DOHH2 (cell line): ENCODE measurements around the gene NPR3.

Source experiments
- EZH2phosphoT487 ChIP-seq: fragments of 200-600 bp; sonication (generic); IDR thresholded peaks from 2 replicates; pipeline ENCODE4 v1.6.1; 2017; ENCODE audit warnings: borderline replicate concordance, mild to moderate bottlenecking, antibody characterized with exemption, low read length, moderate library complexity, mixed read lengths
- TF ChIP-seq, protein P1 (sequence below): fragments of 200-600 bp; sonication (generic); IDR thresholded peaks from one replicate; pipeline ENCODE4 v1.5.1; 2014; ENCODE audit warnings: antibody characterized with exemption, mild to moderate bottlenecking, low read depth, low read length; ENCODE audit not compliant: poor library complexity, severe bottlenecking

DNA sequence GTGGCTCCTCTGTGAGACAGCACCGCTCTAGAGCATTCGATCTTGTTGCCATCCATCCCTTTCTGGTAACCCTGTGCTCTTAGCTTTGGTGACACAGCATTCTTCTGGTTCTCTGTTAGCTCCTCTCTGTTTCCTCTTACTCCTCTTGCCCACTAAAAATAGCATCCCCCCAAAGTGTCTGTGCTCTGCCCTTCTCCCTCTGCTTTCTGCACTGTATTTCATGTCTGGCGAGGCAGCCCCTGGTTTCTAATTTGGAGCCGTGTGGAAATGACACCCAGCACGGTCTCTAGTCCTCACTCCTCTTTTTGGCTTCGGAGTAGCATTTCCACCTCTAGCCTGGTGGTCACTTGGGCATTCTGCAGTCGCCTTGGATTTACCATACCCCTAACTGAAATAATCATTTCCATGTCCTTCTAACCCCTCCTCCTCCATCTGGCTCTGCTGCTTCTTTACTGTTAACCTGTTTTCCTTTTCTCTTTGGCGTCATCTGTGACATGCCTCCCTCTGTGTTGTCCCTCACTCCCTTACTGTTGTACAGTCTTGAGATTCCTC, 23.8 kb downstream of the NPR3 start:
- TF ChIP-seq, protein P1, sequence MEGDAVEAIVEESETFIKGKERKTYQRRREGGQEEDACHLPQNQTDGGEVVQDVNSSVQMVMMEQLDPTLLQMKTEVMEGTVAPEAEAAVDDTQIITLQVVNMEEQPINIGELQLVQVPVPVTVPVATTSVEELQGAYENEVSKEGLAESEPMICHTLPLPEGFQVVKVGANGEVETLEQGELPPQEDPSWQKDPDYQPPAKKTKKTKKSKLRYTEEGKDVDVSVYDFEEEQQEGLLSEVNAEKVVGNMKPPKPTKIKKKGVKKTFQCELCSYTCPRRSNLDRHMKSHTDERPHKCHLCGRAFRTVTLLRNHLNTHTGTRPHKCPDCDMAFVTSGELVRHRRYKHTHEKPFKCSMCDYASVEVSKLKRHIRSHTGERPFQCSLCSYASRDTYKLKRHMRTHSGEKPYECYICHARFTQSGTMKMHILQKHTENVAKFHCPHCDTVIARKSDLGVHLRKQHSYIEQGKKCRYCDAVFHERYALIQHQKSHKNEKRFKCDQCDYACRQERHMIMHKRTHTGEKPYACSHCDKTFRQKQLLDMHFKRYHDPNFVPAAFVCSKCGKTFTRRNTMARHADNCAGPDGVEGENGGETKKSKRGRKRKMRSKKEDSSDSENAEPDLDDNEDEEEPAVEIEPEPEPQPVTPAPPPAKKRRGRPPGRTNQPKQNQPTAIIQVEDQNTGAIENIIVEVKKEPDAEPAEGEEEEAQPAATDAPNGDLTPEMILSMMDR, result no peak
- TF ChIP-seq EZH2phosphoT487, result no peak
